HG02642 (cell line): Measurements from ENCODE around the gene ETV5.
"Not testable (repeated sequence)": the region's sequence is repeated elsewhere in the genome, so short reads cannot be mapped to it uniquely, and the experiment has no call there.

ENCODE experiments used
- ATAC-seq: cut with Tn5 transposase; IDR thresholded peaks from one replicate; pipeline ENCODE4 v1.9.1; 2021; ENCODE audit warnings: mild to moderate bottlenecking; ENCODE audit not compliant: unreplicated experiment, poor library complexity

The ETV5 gene

GRCh38 chr3:186038360-186038759 lies 70.5 kb downstream of the ETV5 start:
- no peak for ATAC-seq

DNA sequence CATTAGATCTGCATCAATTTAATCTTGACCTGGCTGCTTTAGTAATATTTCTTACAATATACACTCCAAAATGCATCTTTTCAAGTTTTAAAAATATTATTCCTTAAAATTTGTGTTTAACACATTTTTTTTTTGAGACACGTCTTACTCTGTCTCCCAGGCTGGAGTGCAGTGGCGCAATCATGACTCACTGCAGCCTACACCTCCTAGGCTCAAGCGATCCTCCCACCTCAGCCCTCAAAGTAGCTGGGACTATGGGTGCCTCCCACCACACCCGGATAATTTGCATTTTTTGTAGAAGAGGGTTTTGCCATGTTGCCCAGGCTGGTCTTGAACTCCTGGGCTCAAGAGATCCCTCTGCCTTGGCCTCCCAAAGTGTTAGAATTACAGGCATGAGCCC lies 73.6 kb downstream of the ETV5 start:
- ATAC-seq = no peak

DNA sequence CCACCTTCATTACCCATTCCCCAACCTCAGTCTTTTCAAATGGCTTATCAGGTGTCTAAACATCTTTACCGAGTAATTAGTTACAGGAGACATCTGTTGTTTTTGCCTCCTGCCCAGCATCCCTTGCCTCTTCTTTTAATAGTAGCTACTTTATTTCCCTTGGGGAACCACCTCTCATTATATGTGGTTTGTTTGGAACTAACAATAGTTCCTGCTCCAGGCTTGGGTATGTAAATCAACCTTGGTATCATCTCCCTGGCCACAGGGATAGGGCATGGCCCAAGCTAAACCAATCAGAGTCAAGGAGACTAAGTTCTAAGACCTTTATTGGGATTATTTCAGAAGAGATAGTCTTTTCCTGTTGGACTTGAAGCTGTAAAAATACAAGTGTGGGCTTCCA lies 76.6 kb downstream of the ETV5 start:
- no peak for ATAC-seq

- ATAC-seq = not testable (repeated sequence)
Observed at GRCh38 chr3:186025993-186026392, 82.9 kb downstream of the ETV5 start.

DNA sequence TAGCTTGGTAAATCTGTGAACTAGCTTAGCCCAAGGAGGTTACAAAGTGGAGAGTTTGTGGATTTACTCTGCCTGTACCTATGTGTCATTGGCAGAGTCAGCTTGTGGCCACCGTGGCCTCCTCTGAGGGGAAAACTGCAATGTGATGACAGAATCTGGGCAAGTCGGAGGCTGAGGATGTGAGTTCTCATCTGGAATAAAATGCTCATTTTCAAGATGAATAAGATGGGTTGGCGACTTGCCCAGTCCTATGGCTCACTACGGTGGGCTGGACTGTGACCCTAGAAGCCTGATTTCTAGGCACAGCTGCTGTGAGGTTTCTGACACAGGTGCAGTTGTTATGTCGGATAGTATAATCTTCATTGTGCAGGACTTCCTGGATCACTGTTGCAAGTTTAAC lies 83.7 kb downstream of the ETV5 start:
- ATAC-seq = no peak

GRCh38 chr3:186024210-186024609 lies 84.7 kb downstream of the ETV5 start:
- no peak for ATAC-seq

DNA sequence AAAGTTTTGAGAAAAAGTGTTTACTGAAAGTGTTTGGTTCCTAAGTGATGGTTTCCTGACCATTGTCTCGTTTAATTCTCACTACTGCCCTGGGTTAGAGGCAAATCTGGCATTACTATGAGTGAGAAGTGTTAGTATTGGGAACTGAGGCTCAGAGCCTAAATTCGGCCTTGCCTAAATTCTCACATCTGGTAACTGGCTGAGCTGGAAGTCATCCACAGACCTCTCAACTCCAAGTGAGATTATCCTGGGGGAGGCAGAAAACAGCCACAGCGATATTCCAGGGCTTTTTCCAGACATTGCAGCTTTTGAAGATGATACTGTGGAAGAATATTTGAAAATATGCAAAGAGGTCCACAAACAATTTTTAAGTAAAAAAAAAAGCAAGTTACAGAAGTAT lies 86.0 kb downstream of the ETV5 start:
- ATAC-seq = no peak

GRCh38 chr3:186021673-186022362 lies 87.1 kb downstream of the ETV5 start:
- ATAC-seq = no peak

DNA sequence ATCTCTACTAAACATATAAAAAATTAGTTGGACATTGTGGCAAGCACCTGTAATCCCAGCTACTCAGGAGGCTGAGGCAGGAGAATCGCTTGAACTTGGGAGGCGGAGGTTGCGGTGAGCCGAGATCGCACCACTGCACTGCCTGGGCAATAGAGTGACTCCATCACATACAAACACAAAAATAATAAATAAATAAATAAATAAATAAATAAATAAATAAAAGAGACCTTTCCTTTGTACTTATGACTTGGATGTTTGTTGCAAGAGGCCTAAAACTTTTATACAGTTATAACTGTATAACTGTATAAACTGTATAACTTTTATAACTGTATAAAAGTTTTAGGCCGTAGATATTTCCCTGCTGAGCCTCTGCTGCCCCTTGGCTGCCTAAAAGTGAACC lies 87.6 kb downstream of the ETV5 start:
- ATAC-seq = not testable (repeated sequence)

DNA sequence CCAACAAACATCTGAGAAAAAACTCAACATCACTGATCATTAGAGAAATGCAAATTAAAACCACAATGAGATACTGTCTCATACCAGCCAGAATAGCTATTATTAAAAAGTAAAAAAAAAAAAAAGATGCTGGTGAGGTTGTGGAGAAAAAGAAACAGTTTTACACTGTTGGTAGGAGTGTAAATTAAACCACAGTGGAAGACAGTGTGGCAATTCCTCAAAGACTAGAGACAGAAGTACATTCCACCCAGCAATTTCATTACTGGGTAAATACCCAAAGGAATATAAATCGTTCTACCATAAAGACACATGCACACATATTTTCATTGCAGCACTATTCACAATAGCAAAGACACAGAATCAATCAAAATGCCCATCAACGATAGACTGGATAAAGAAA lies 89.6 kb downstream of the ETV5 start:
- not testable (repeated sequence) for ATAC-seq

DNA sequence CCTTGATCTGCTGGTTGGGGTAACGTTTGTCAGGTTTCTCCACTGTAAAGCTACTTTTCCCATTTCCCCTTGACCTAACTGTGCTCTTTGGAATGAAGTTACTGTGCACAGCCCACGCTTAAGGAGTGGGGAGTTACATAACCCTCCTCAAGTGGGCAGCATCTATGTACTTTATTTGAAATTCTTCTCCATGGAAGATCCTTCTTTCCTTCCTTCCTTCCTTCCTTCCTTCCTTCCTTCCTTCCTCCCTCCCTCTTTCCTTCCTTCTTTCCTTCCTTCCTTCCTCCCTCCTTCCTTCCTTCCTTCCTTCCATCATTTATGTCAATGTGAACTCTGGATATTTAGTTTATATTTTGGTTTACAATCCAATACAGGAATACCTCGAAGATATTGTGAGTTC lies 94.0 kb downstream of the ETV5 start:
- no peak for ATAC-seq

DNA sequence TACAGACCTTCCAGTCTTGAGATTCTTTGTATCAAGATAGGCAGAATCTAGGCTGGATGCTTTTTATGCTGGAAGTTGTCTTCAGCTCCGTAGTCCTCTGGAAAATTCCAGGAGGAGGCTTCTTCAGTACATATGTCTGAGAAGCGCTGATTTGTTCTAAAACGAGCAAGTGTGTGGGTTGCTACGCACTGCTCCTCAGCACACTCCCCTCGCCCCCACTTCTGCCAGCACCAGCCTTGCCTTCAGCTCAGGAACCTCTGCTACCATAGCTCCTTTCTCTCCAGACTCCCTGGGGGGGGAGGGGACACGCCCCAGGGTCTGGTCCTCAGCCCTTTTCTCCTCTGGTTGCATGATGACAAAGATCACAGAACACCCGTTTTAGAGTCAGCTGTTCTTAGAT lies 95.6 kb downstream of the ETV5 start:
- no peak for ATAC-seq

DNA sequence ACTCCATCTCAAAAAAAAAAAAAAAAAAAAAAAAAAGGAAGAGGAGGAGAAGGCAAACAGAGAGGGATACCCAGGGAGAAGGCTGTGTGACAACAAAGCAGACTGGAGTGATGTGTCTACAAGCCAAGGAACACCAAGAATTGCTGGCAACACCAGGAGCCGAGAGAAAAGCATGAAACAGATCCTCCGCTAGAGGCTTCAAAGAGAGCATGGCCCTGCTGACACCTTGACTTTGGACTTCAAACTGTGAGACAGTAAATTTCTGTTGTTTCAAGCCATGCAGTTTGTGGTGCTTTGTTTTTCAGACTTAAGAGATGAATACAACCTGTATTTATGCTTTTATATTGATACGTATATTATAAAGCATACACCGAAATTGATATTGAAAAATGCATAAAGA lies 96.8 kb downstream of the ETV5 start:
- ATAC-seq = no peak

GRCh38 chr3:186004671-186005070 lies 104.2 kb downstream of the ETV5 start:
- ATAC-seq = no peak

DNA sequence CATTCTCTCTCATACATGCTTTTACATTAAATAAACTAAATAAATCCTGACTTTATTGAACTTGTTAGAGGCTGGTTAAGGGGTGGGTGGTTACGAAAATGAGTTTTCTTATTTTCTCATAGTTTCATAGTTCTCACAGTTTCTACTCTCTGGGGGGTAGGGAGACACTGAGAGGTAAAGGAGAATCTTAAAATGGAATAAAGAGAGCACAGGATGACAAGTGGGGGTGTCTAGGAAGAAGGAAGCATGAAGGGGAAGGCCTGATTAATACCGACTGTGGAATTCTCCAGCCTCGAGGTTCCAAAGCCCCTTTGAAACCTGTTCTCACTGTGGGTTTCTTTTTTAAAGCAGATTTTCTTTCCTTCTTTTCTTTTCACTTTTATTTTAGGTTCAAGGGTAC lies 104.7 kb downstream of the ETV5 start:
- ATAC-seq = no peak

- ATAC-seq = no peak
Observed at GRCh38 chr3:186003610-186004009, 105.3 kb downstream of the ETV5 start.

- ATAC-seq = no peak
Observed at GRCh38 chr3:186002884-186003472, 105.9 kb downstream of the ETV5 start.

GRCh38 chr3:186001842-186002241 lies 107.0 kb downstream of the ETV5 start:
- ATAC-seq = no peak

DNA sequence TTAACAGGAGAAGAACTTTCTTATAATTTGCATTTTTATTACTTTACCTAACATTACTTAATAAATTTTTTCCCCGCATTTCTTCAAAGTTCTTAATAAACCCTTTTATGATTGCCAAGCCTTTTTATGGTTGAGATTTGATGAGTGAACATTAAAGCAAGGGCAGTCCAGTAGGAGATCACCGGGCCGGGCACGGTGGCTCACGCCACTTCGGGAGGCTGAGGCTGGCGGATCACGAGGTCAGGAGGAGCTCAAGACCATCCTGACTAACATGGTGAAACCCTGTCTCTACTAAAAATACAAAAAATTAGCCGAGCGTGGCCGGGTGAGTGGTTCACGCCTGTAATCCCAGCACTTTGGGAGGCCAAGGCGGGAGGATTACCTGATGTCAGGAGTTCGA lies 109.7 kb downstream of the ETV5 start:
- no peak for ATAC-seq

- ATAC-seq = no peak
Observed at GRCh38 chr3:185998136-185998535, 110.8 kb downstream of the ETV5 start.

DNA sequence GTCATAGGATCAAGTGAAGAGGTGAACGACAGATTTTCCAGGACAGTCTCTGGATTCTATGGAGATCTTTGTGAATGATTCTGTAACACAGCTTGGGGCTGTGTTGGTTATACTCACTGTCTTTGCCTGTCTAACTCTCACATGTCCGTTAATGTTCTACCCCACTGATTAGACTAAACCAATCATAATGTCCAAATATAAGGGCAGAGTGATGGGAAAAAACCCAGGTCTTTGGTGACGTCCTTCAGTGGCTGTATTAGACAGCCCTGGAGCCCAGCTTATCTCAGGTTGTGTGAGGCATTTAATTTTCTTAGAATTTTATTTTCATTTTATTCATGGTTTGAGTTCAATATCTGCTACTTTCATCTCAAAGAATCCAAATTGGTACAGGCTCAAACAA lies 111.8 kb downstream of the ETV5 start:
- ATAC-seq = no peak
